HG02588 (cell line): ENCODE results near the gene RPTOR.

ENCODE experiments used
- ATAC-seq: cut with Tn5 transposase; IDR thresholded peaks from one replicate; pipeline ENCODE4 v1.9.1; 2021; ENCODE audit warnings: mild to moderate bottlenecking, moderate library complexity; ENCODE audit not compliant: unreplicated experiment

Gene RPTOR

DNA sequence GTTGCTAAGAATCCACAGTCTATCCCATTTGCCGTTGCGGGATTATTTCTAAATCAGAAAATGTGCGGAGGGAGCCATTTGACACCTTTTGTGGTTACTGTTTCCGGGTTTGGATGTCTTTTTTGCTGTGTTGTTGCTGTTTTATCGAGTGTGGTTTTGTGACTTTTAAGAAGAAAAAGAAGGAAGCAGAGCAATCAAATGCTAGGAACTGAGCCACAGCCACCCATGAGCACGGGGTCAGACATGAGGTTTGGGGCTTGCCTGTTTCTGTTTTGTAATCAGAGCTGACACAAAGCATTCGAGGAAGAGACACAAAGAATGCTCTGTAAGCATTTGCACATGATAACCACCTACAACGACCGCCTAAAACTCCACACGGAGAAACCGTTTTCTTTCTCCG is 393.9 kb downstream of the RPTOR start:
- no peak for ATAC-seq

DNA sequence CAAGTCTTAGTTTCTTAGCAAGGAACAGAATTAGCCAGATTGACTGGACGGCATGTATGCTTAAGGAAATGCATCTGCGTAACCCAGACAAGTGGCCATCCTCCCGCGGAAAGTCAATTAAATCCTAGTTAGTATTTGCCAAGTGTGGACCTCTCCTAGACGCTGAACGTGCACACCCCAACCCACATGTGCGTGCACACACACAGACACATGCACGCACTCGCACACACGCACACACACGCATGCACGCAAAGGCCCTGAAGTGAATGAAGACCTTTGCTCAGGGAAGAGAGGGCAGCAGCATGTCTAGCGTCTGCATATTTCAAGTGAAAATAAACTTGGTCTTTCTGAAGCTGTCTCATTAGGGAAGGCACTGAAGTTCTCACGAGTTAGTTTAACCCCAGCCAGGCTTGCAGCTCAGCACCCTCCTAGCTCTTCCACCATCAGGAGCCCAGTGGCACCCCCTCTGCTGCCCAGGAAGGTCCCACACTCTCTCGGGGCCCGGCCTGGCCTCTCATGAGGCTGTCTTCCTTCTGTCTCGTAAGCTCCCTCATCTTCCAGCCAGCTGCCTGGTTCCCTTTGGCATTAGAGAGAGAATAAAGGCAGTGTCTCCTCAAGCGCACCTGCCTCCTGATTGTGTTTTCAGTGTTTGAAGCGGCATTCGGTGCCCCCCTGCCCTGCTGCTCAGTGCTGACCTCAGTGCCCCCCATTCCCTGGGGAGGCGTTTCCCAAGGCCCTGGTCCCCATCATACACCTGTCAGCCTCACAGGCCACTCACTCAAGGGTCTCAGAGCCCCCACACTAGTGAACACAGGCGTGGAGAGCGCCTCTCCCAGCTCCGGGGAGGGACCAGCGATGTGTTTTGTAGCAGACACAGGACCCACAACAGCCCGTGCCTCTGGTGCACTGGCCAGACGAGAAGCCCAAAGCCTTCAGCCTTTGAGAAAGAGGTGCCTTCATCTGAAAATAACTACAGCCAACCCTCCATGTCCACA is 394.8 kb downstream of the RPTOR start:
- no peak for ATAC-seq

- ATAC-seq, result no peak
Observed at GRCh38 chr17:80940171-80941123, 395.8 kb downstream of the RPTOR start.

- ATAC-seq, result no peak
Observed at GRCh38 chr17:80941171-80941570, 396.5 kb downstream of the RPTOR start.

DNA sequence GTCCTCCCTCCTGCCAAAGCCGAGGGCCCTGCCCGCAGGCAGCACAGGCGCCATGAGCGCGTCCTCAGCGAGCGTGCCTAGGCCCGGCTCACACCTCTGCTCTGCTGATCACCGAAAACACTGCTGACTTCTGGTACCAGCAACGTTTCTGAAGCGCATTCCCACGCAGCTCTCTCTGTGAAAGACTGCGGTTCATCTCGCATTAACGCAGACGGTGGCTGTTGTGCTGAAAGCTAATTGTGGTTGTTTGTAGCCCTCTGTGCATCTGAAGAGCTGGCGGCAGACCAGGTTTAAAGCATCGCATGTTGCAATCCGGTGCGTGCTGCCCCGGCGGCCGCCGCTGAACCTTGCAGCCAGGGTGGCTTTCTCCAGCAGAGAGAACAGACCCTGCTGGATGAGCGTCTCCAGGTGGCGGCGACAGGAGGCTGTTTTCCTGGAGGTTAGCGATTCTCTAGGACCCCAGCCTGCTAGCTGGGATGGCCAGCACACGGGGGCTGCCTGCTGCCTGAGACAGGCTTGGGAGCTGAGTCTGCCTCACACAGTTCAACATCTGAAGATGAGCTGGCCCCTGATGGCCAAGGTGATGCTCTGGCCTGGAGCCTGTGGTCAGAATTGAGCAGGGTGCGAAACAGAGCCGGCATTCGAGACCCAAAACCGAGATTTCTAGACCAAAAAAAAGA is 397.2 kb downstream of the RPTOR start:
- no peak for ATAC-seq

DNA sequence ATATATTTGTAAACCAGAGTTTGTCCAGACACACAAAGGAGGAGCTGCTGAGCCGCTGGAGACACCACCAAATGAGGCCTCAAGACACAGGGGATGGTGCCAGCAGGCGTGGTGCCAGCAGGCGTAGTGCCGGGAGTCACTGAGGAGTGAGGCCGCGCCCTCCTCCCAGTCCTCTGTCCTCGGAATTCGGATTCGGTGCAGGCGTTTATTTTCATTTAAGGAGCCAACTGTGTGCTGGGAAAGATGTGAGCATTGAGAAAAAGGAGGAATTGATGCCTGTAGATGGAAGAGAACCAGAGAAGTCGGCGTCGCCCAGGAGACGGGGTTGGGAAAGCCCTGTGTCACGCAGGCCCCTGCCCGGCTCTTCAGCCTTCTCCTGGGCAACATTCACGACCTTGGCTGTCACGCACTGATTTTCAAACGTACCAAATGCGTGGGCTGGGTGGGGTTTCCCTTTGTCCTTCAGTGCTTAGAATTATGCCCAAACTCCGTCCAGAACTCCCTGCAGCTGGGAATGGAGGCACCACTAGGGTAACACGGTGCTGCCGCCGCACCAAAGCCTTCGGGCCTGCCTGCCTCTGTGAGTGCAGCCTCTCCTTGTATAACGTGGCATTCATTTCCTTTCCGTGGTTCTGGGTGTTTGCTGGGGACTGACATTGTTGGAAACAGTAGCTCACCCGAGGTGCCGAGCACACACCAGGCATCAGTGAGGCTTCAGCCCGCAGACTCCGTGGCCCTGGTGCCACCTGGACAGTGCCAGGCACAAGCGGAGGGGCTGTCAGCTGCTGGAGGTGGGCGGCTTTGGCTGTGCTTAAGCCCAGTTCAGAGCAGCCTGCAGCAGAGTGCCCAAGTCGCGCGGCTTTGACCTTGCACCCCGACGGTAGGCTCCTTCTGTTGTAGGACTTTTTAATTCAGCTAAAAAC is 398.0 kb downstream of the RPTOR start:
- ATAC-seq, result no peak

- ATAC-seq, result no peak
Observed at GRCh38 chr17:80943346-80944145, 398.9 kb downstream of the RPTOR start.

DNA sequence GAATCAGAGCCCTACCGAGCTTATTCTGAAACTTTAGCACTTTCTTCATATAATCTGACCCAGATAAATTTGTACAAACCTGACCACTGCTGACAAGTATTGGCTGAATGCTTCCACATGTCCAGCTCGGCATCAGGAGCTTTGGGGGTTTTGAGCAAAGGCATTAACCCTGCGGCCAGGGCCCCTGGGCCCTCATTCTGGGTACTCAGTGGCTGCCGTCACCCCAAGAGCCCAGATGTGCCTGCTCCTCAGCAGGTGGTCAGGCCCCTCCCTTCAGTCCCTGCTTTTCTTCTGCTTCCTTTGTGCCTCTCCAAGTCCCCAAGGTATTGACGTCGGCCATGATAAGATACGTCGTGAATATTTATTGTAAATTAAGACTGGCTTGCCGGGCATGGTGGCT is 399.7 kb downstream of the RPTOR start:
- no peak for ATAC-seq

GRCh38 chr17:80945736-80946135 is 401.1 kb downstream of the RPTOR start:
- ATAC-seq, result no peak

DNA sequence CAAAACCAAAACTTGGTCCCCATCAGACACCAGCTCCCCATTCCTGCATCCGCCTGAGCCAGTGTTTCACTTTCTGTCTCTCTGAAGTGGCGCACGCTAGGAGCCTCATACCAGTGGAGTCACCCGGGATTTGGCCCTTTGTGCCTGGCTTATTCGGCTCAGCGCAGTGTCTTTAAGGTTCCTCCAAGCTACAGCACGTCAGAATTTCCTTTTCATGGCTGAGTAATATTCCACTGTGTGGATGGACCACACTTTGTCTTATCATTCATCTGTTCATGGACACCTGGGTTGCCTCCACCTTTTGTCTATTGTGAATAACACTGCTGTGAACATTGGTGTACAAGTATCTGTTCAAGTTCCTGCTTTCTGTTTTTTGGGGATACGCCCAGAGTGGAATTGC is 401.8 kb downstream of the RPTOR start:
- no peak for ATAC-seq

- no peak for ATAC-seq
Observed at GRCh38 chr17:80947200-80947940, 402.7 kb downstream of the RPTOR start.

DNA sequence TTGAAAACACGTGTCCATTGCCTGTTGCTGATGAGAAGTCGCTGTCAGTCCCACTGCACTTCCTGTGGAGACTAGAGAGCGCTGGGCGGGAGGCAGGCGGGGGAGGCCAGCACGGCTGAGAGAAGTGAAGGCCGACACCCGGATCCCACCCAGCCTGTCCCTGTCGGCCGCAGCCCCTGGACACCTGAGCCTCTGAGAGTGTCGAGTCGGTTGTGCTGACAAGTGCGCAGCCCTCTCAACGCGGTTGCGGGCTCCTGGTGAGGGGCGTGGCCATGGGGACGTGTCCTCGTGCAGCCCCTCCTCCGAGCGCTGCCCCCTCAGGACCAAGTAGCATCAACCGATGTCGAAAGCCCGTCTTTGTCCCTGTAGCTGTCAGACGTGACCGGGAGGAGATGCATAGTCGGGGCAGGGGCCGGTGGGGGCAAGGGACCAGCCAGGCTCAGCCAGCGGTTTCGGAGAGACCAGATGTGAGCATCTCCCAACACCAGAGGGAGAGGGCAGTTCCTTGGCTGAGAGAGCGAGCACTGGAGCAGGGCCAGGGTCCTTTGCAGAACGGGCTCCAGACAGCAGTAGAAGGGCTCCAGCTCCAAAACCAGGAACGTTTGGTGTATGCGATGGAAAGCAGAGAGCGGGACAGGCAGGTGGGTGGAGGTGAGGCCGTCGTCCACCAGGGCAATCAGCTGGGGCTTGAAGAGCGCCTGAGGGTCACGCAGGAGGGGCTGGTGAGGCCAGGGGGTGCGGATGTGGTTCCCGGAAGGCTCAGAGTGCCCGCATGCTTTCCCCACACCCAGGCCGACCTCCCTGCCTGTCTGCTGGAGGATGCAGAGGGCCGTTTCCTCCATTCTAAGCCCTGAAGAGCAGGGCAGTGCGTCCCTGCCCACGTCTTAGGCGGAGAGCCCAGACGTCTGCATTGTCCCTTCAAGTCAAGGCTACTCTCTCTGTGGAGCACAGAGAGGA is 403.7 kb downstream of the RPTOR start:
- no peak for ATAC-seq

DNA sequence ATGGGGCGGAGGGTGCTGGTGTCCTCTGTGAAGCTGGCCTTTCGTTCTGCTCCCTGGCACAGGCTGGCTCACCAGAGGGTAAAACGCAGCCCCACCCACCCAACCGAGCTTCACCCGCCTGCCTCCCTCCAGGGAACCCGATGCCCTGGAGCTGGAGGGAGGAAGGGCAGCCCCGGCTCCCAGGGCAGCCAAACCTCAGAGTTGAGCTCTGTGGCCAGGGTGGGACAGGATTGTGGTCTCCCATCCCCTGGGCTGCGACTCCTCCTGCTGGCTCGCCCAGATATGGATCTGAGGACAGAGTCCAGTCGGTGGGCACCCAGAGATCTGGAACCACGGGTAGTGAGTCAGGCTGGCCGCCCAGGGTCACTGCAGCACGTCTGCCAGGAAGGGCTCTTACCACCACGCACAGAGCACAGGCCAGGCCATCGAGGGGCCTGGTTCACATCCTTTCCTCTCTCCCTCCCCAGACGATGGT is 404.4 kb downstream of the RPTOR start:
- ATAC-seq, result no peak

GRCh38 chr17:80949451-80950421 is 405.1 kb downstream of the RPTOR start:
- ATAC-seq, result no peak

GRCh38 chr17:80950466-80951120 is 406.0 kb downstream of the RPTOR start:
- ATAC-seq, result no peak
